LoVo (cell line): ENCODE results near the gene DLD.
"Not testable (repeated sequence)": the region's sequence is repeated elsewhere in the genome, so short reads cannot be mapped to it uniquely, and the experiment has no call there.

Experiments
- DNase-seq: peaks from one replicate; pipeline ENCODE4 v3.0.0-alpha.2; 2016; ENCODE audit warnings: low spot score

Gene DLD

GRCh38 chr7:107945332-107945731 is 54.3 kb downstream of the DLD start:
- DNase-seq = no peak

GRCh38 chr7:107946451-107946850 is 55.5 kb downstream of the DLD start:
- DNase-seq = no peak

GRCh38 chr7:107946881-107947280 is 55.9 kb downstream of the DLD start:
- no peak for DNase-seq

GRCh38 chr7:107948645-107949442 is 57.9 kb downstream of the DLD start:
- peak; percentile 57 for DNase-seq

GRCh38 chr7:107949443-107949935 is 58.5 kb downstream of the DLD start:
- no peak for DNase-seq

GRCh38 chr7:107951172-107951787 is 60.3 kb downstream of the DLD start:
- DNase-seq = no peak

GRCh38 chr7:107951896-107952295 is 60.9 kb downstream of the DLD start:
- DNase-seq = no peak

GRCh38 chr7:107953265-107953923 is 62.4 kb downstream of the DLD start:
- no peak for DNase-seq

- DNase-seq = no peak
These were observed 62.9 kb downstream of the DLD start for GRCh38 chr7:107953924-107954303.

GRCh38 chr7:107955394-107955793 is 64.4 kb downstream of the DLD start:
- no peak for DNase-seq

GRCh38 chr7:107956950-107957349 is 66.0 kb downstream of the DLD start:
- DNase-seq = not testable (repeated sequence)

- DNase-seq = no peak
These were observed 66.5 kb downstream of the DLD start for GRCh38 chr7:107957436-107957835.

GRCh38 chr7:107958764-107959526 is 68.0 kb downstream of the DLD start:
- no peak for DNase-seq

GRCh38 chr7:107959527-107959898 is 68.5 kb downstream of the DLD start:
- no peak for DNase-seq

GRCh38 chr7:107960272-107960671 is 69.3 kb downstream of the DLD start:
- no peak for DNase-seq

GRCh38 chr7:107961405-107961804 is 70.4 kb downstream of the DLD start:
- DNase-seq = no peak

GRCh38 chr7:107962817-107963216 is 71.8 kb downstream of the DLD start:
- DNase-seq = no peak

GRCh38 chr7:107964510-107964909 is 73.5 kb downstream of the DLD start:
- no peak for DNase-seq

GRCh38 chr7:107966711-107967110 is 75.7 kb downstream of the DLD start:
- DNase-seq = peak; percentile 11

- DNase-seq = no peak
These were observed 76.4 kb downstream of the DLD start for GRCh38 chr7:107967420-107967819.

- no peak for DNase-seq
These were observed 77.5 kb downstream of the DLD start for GRCh38 chr7:107968449-107968848.

GRCh38 chr7:107969856-107970255 is 78.9 kb downstream of the DLD start:
- DNase-seq = no peak
